Measurements from ENCODE around the gene AOAH. TPM values are rescaled to one million over a fixed set of nuclear protein-coding genes. Genes with fewer than 3 reads are reported as not detected.

Gene AOAH
- total RNA-seq, 1 donor from 2014 or later, result 2.4 TPM

GRCh38 chr7:36637417-36637816 lies 86.9 kb downstream of the AOAH start:
- Mint-ChIP-seq H3K27ac (no peak overlapping the region), H3K4me1 (peaks cover 4% of the 10 kb centered on the region), H3K4me3 (no peak overlapping the region), H3K27me3 (peaks cover 2% of the 10 kb centered on the region), H3K9me3 (no peaks in the 10 kb centered on the region), H3K36me3 (ENCODE audit: low read depth) (peaks cover 3% of the 10 kb centered on the region)
- DNase-seq (no peak), ATAC-seq (ENCODE audit: low read depth) (no peak)
- POLR2A ChIA-PET, result no interaction called here
- intact Hi-C loops (cut with micrococcal nuclease), result no loop called here
- no peak for TF ChIP-seq CTCF (IDR thresholded peaks at IDR 0.05)
- CTCF ChIA-PET, result no interaction called here

- intact Hi-C loops (cut with micrococcal nuclease), result no loop called here
- TF ChIP-seq CTCF (IDR thresholded peaks at IDR 0.05), result no peak
- peaks cover 5% of the 10 kb centered on the region for H3K36me3 Mint-ChIP-seq (ENCODE audit: low read depth)
- no peak overlapping the region for H3K27ac Mint-ChIP-seq
- H3K27me3 Mint-ChIP-seq, result peaks cover 2% of the 10 kb centered on the region
- no peak overlapping the region for H3K4me3 Mint-ChIP-seq
- DNase-seq, result no peak
- ChIA-PET CTCF (no interaction called here), POLR2A (no interaction called here)
- H3K9me3 Mint-ChIP-seq, result no peaks in the 10 kb centered on the region
- H3K4me1 Mint-ChIP-seq, result peaks cover 4% of the 10 kb centered on the region
- no peak for ATAC-seq (ENCODE audit: low read depth)
These were observed 88.2 kb downstream of the AOAH start for GRCh38 chr7:36636126-36636525.

GRCh38 chr7:36635091-36635490 lies 89.2 kb downstream of the AOAH start:
- ATAC-seq (ENCODE audit: low read depth), result no peak
- H3K36me3 Mint-ChIP-seq (ENCODE audit: low read depth), result peaks cover 5% of the 10 kb centered on the region

GRCh38 chr7:36633377-36633776 lies 90.9 kb downstream of the AOAH start:
- no peak overlapping the region for H3K27ac Mint-ChIP-seq
- DNase-seq, result no peak

More at GRCh38 chr7:36635091-36635490, 89.2 kb downstream of the AOAH start:
- Mint-ChIP-seq H3K27me3 (peaks cover 2% of the 10 kb centered on the region), H3K9me3 (no peaks in the 10 kb centered on the region), H3K4me1 (peaks cover 4% of the 10 kb centered on the region), H3K27ac (no peak overlapping the region), H3K4me3 (no peak overlapping the region)
- CTCF ChIA-PET, result no interaction called here
- POLR2A ChIA-PET, result no interaction called here
- intact Hi-C loops (cut with micrococcal nuclease), result no loop called here
- no peak for DNase-seq
- TF ChIP-seq CTCF (IDR thresholded peaks at IDR 0.05), result no peak

GRCh38 chr7:36630112-36630650 lies 94.1 kb downstream of the AOAH start:
- ChIA-PET POLR2A (no interaction called here), CTCF (no interaction called here)
- TF ChIP-seq CTCF (IDR thresholded peaks at IDR 0.05), result no peak
- Mint-ChIP-seq H3K4me3 (no peak overlapping the region), H3K27ac (no peak overlapping the region), H3K36me3 (ENCODE audit: low read depth) (peaks cover 2% of the 10 kb centered on the region), H3K9me3 (no peaks in the 10 kb centered on the region), H3K4me1 (peaks cover 4% of the 10 kb centered on the region), H3K27me3 (no peaks in the 10 kb centered on the region)
- DNase-seq (no peak), ATAC-seq (ENCODE audit: low read depth) (no peak)
- intact Hi-C loops (cut with micrococcal nuclease), result no loop called here

More at GRCh38 chr7:36633377-36633776, 90.9 kb downstream of the AOAH start:
- ChIA-PET CTCF (no interaction called here), POLR2A (no interaction called here)
- no peak for TF ChIP-seq CTCF (IDR thresholded peaks at IDR 0.05)
- H3K4me1 Mint-ChIP-seq, result no peaks in the 10 kb centered on the region
- no peaks in the 10 kb centered on the region for H3K27me3 Mint-ChIP-seq
- intact Hi-C loops (cut with micrococcal nuclease), result no loop called here
- ATAC-seq (ENCODE audit: low read depth), result no peak
- H3K4me3 Mint-ChIP-seq, result no peak overlapping the region
- H3K36me3 Mint-ChIP-seq (ENCODE audit: low read depth), result peaks cover 5% of the 10 kb centered on the region
- no peaks in the 10 kb centered on the region for H3K9me3 Mint-ChIP-seq

Data from activated B cell treated with CpG ODN at 0.5 μM for 24 hours (primary cell).